RWPE1 (cell line): ENCODE data around the gene TIMM10B.

Source experiments
- CTCF ChIA-PET: fragments of 350-600 bp; sonication (Branson Sonifier 250); formaldehyde crosslinking; extraction: SDS; loops from one replicate; lab custom pipeline; 2021; lab: Yijun Ruan, JAX
- POLR2A ChIA-PET: fragments of 400-600 bp; formaldehyde crosslinking; extraction: SDS; loops from one replicate; lab custom pipeline; 2020; ENCODE audit warnings: antibody characterized with exemption; ENCODE audit not compliant: low non-redundant PET; lab: Yijun Ruan, JAX
- DNase-seq: peaks from one replicate; pipeline ENCODE4 v3.0.0; 2012; ENCODE audit warnings: low spot score
- H3K27ac ChIP-seq: fragments of 450-650 bp; 2 replicates; pipeline ENCODE4 v1.5.1; 2017
- TF ChIP-seq, protein P1 (sequence below): fragments of 450-650 bp; conservative IDR thresholded peaks from 2 replicates; pipeline ENCODE4 v1.5.1; 2017; ENCODE audit warnings: low read depth, mild to moderate bottlenecking

The TIMM10B gene, protein sequence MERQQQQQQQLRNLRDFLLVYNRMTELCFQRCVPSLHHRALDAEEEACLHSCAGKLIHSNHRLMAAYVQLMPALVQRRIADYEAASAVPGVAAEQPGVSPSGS

DNA sequence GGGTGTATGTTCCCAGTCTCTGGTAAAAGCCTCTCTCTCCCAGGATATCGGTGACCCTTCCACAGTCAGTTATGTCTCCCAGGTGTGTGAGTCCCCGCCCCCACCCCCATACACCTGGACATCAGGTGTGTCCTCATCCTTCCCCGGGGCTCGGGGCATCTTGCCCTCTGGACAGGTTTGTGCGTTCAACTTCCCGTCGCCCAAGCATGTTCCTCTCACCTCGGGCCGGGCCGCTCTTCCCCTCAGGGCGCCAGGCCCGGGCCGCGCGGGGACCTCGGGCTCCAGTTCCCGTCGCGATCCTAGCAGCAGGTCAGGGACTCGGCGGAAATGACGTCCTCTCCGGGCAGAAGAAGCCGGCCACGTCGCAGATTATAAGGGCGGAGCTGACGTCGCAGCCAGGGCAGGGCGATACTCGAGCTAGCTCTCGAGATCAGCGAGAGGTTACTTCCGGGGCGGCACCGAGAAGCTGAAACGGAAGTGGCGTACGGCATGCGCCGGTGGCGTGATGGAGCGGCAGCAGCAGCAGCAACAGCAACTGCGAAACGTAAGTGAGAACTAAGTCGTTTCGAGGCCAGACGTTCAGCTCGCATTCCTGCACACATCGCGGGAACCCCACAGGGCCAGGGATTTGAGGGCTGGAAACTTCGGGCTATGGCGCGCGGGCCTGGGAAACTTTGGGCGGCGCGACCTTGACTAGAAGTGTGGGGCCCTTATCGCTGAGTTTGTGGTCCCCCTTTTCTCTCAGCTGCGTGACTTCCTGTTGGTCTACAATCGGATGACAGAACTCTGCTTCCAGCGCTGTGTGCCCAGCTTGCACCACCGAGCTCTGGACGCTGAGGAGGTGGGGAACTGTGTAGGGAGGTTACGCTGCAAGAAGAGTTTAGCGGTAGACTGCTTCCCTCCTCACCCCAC lies at the start of gene TIMM10B, which contains the start of gene ARFIP2:
Gene TIMM10B, plus strand, starts transcription at position 490 of the 912 bp plus-strand sequence. Its CDS starts 16 bp downstream, at position 506.
Gene ARFIP2, minus strand, starts transcription at position 320 of the 912 bp plus-strand sequence. CDS start 910 bp downstream, outside the sequence.
- TF ChIP-seq, protein P1, sequence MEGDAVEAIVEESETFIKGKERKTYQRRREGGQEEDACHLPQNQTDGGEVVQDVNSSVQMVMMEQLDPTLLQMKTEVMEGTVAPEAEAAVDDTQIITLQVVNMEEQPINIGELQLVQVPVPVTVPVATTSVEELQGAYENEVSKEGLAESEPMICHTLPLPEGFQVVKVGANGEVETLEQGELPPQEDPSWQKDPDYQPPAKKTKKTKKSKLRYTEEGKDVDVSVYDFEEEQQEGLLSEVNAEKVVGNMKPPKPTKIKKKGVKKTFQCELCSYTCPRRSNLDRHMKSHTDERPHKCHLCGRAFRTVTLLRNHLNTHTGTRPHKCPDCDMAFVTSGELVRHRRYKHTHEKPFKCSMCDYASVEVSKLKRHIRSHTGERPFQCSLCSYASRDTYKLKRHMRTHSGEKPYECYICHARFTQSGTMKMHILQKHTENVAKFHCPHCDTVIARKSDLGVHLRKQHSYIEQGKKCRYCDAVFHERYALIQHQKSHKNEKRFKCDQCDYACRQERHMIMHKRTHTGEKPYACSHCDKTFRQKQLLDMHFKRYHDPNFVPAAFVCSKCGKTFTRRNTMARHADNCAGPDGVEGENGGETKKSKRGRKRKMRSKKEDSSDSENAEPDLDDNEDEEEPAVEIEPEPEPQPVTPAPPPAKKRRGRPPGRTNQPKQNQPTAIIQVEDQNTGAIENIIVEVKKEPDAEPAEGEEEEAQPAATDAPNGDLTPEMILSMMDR: no peak
- CTCF ChIA-PET: interaction anchor here (0.6 kb wide), 1 partner anchor 1774 kb away, joined by 3 read pairs; no protein-coding TSS in a partner anchor

DNA sequence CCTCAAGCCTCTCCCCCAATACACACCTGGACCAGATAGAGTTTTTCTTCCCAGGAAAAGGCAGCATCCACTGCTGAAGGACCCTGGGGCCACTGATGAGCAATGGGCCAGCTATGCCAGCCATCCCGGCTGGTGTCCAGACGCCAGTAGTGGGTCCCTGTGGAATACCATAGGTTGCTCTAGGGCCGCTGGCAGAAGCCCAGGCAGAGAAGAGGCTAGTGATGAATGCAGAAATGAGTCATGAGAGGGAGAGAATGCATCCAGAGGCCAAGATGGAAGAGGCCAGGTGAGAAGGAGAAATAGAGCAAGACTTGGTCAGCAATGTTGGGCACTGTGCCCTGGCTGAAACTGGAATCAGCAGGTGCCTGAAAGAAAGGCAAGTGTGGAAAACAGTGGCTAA lies 49.4 kb upstream of the TIMM10B start:
- peak; percentile 83 for DNase-seq

More for the DNA sequence above, at the start of gene TIMM10B, which contains the start of gene ARFIP2:
- peak; percentile 97 for DNase-seq
- peak within 1 kb of the TSS; percentile 83 for H3K27ac ChIP-seq
- POLR2A ChIA-PET: interaction anchor here (0.6 to 0.9 kb wide), 2 partner anchors 20 to 122 kb away, joined by 3 to 4 read pairs; partner anchors contain the start of genes ILK and RRP8

DNA sequence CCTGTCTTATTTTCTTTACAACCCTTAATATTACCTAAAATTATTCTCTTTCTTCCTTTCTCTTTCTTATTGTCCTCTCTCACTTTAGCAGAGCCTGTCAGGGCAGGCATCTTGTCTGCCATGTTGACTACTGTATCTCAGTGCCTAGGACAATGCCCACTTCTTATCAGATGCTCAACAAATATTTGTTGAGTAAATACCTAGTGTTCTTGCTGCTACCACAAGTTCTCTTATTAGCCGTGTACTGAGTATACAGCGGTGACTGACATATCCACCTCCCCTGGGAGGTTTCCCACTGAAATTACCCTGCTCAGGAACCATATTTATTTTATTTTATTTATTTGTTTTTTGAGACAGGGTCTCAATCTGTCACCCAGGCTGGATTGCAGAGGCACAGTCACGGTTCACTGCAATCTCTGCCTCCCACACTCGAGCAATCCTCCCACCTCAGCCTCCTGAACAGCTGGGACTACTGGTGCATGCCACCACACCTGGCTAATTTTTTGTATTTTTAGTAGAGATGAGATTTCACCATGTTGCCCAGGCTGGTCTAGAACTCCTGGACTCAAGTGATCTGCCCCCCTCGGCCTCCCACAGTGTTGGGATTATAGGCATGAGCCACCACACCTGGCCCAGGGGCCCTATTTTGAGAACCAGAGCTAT lies 47.2 kb upstream of the TIMM10B start:
- TF ChIP-seq, protein P1: no peak
- ChIA-PET POLR2A (no interaction called here), CTCF (no interaction called here)
- no peak for DNase-seq
- no peak overlapping the region for H3K27ac ChIP-seq

More for the DNA sequence above, 49.4 kb upstream of the TIMM10B start:
- POLR2A ChIA-PET: no interaction called here
- CTCF ChIA-PET: interaction anchor here (0.6 kb wide), 1 partner anchor 272 kb away, joined by 3 read pairs; no protein-coding TSS in a partner anchor
- no peak overlapping the region for H3K27ac ChIP-seq
- TF ChIP-seq, protein P1: no peak

DNA sequence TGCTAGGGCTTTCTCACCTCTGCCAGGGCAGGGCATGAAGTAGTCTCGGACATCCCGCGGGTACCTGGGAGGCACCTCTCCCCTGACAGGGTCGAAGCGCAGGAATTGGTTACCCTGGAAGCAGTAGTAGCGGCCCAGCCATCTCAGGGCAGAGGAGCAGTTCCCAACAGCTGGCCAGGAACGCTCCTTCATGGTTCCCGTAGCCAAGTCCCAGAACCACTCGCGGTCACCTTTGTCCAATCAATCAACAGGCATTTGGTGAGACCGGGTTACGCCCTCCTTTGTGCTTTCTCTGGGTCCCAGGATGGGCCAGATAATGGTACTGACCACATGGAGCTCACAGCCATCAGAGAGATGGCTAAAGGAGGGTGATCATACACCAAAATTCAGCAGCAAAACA lies 43.9 kb upstream of the TIMM10B start:
- ChIA-PET CTCF (no interaction called here), POLR2A (no interaction called here)
- DNase-seq: no peak

DNA sequence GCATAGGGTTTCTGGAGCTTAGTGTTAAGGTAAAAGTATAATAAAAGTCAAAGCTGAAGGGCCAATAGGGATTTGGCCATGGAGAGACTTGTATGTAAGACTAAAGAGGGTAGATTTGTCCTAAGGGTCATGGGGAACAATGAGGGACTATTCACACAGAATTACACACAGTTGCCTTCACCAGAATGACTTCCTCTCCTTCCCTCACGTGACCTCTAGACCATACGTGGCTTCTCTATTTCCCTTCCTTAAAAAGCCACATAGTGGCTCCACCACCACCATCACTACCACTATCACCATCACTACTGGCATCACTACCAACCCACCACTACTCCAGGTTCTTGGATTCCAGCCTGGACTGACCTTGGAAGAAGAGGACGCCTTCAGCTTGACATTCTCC lies 43.3 kb upstream of the TIMM10B start:
- H3K27ac ChIP-seq: no peak overlapping the region
- no peak for DNase-seq
- ChIA-PET POLR2A (no interaction called here), CTCF (interaction anchor here (0.7 to 1.6 kb wide), 2 partner anchors 34 to 59 kb away, joined by 3 to 7 read pairs; no protein-coding TSS in a partner anchor)
- TF ChIP-seq, protein P1: no peak

More for the DNA sequence above, 43.9 kb upstream of the TIMM10B start:
- TF ChIP-seq, protein P1: no peak
- no peak overlapping the region for H3K27ac ChIP-seq
